Epithelial cell of proximal tubule (primary cell): ENCODE results near the gene CSTA. TPM values are rescaled to one million over a fixed set of nuclear protein-coding genes. Genes with fewer than 3 reads are reported as not detected.

Experiments used
- DNase-seq: peaks from one replicate; pipeline ENCODE4 v3.0.0-alpha.2; 2011; ENCODE audit warnings: low read depth
- H3K4me3 ChIP-seq: 2 replicates; pipeline ENCODE4 v1.5.1; 2011; ENCODE audit warnings: low read depth, mild to moderate bottlenecking, low read length
- CTCF ChIP-seq: conservative IDR thresholded peaks from 2 replicates; pipeline ENCODE4 v1.5.1; 2012; ENCODE audit warnings: low read depth, mild to moderate bottlenecking, low read length
- total RNA-seq: library from RNA; depleted of rRNA; stranded (reverse); fragments of >200 nt; gene quantifications from 2 replicates; pipeline ENCODE4 v1.2.3, GENCODE V29; 2015

Gene CSTA
- total RNA-seq, 1 donor from 2014 or later: not detected

DNA sequence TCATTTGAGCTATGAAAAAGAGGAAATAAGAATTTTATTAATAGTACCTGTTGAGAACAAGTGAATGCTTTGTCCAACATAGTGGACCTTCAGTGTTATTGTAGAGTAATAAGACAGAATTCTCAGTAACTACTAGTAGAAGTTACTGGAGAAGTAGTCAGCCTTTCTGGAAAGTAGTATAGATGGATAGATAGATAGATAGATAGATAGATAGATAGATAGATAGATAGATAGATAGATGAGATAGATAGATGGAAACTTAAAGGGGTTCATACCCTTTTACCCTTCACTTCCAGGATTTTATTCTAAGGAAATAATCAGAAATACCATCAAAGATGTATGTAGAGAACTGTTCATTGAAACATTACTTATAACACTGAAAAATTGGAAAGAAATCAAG lies 64.1 kb downstream of the CSTA start:
- no peak overlapping the region for H3K4me3 ChIP-seq
- DNase-seq: no peak
- no peak for TF ChIP-seq CTCF

- TF ChIP-seq CTCF: no peak
- DNase-seq: no peak
- H3K4me3 ChIP-seq: no peak overlapping the region
Observed at GRCh38 chr3:122389892-122390291, 64.8 kb downstream of the CSTA start.

- H3K4me3 ChIP-seq: no peak overlapping the region
- no peak for TF ChIP-seq CTCF
- no peak for DNase-seq
Observed at GRCh38 chr3:122390665-122391064, 65.6 kb downstream of the CSTA start.

Other genes with a start within 250 kb of the CSTA start
- gene CASR, start 141.6 kb upstream of the CSTA start, total RNA-seq: 0.06 TPM in 1 of 2 replicates, not detected in the other
- 40.7 and 43.2 TPM in 2 replicates for gene MIX23, start 58.0 kb downstream of the CSTA start, total RNA-seq
- 17.6 and 31.2 TPM in 2 replicates for gene FAM162A, start 58.9 kb downstream of the CSTA start, total RNA-seq
- gene WDR5B, start 90.8 kb downstream of the CSTA start, total RNA-seq: 1.3 and 3.2 TPM in 2 replicates
- gene KPNA1, start 189.7 kb downstream of the CSTA start, total RNA-seq: 14.8 and 17.9 TPM in 2 replicates
- gene PARP9, start 239.1 kb downstream of the CSTA start, total RNA-seq: 12.6 and 16.9 TPM in 2 replicates
- gene DTX3L, start 239.1 kb downstream of the CSTA start, total RNA-seq: 22.8 and 23.9 TPM in 2 replicates